ENCODE results near the gene PTPRK.

GRCh38 chr6:128118401-128118800 is 402.0 kb downstream of the PTPRK start:
- no peak for TF ChIP-seq TBP (IDR thresholded peaks at IDR 0.05; ENCODE audit: low read depth, low read length)
- no peak for TF ChIP-seq CTCF (IDR thresholded peaks at IDR 0.05; ENCODE audit: control extremely low read depth in 1 of 3, insufficient read depth in 1 of 3, low read depth in 1 of 3, low read length in 3 of 3)
- TF ChIP-seq POLR2AphosphoS5 (IDR thresholded peaks at IDR 0.05; ENCODE audit: low read depth, low read length), result no peak
- no peak for TF ChIP-seq CHD1 (IDR thresholded peaks at IDR 0.05; ENCODE audit: low read depth, low read length)
- TF ChIP-seq RFX5 (IDR thresholded peaks at IDR 0.05; ENCODE audit: borderline replicate concordance, low read depth, low read length), result no peak
- TF ChIP-seq ATF2 (IDR thresholded peaks at IDR 0.05; ENCODE audit: low read length), result no peak
- TF ChIP-seq POLR2A (IDR thresholded peaks at IDR 0.05; ENCODE audit: control extremely low read depth in 1 of 2, low read depth in 2 of 2, low read length in 2 of 2), result no peak
